ENCODE results near the gene RDH13.

DNA sequence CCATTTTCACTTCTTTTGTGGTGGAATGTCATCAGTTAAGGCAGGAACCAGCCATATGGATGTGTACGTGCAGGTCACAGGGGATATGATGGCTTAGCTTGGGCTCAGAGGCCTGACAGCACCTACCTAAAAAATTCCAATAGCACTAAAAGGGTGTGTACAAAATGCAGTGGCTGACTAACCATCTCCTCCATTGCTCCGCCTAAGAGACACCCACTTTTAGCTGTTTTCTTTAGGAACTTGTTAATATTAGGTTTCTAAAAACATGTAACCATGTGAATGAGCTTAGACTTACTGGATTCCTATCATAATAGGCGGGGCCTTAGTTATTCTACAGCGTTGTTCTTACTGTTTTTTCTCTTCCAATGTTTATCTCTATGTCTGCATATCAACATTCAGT is 50.6 kb downstream of the RDH13 start:
- TF ChIP-seq, protein P1, sequence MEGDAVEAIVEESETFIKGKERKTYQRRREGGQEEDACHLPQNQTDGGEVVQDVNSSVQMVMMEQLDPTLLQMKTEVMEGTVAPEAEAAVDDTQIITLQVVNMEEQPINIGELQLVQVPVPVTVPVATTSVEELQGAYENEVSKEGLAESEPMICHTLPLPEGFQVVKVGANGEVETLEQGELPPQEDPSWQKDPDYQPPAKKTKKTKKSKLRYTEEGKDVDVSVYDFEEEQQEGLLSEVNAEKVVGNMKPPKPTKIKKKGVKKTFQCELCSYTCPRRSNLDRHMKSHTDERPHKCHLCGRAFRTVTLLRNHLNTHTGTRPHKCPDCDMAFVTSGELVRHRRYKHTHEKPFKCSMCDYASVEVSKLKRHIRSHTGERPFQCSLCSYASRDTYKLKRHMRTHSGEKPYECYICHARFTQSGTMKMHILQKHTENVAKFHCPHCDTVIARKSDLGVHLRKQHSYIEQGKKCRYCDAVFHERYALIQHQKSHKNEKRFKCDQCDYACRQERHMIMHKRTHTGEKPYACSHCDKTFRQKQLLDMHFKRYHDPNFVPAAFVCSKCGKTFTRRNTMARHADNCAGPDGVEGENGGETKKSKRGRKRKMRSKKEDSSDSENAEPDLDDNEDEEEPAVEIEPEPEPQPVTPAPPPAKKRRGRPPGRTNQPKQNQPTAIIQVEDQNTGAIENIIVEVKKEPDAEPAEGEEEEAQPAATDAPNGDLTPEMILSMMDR (IDR thresholded peaks at IDR 0.05; ENCODE audit: low read depth, low read length, missing input control), result no peak
- TF ChIP-seq HNF4A (conservative IDR thresholded peaks at IDR 0.05) (no peak), YY1 (IDR thresholded peaks at IDR 0.05) (no peak), REST (IDR thresholded peaks at IDR 0.05) (no peak)
